Kidney (tissue), 22 donors: ENCODE data around the gene SLC2A8. TPM values are rescaled to one million over a fixed set of nuclear protein-coding genes. Genes with fewer than 3 reads are reported as not detected.
A peak's percentile ranks its signal among the peaks of the same experiment; 100 is the strongest.

ENCODE experiments used
- DNase-seq, 5 donors: peaks; one replicate each; pipeline ENCODE4 v3.0.0-alpha.2; 2013 to 2020
- FAIRE-seq: peaks from 2 replicates; lab custom pipeline; 2012; peaks lifted over from hg19 to GRCh38; lab: Jason Lieb, UNC
- H3K27ac ChIP-seq, 2 donors: one replicate each; pipeline ENCODE4 v1.7.0; 2013; ENCODE audit warnings: low read depth in 2 of 2, low read length in 2 of 2, inconsistent platforms in 1 of 2
- H3K27me3 ChIP-seq: one replicate; pipeline ENCODE4 v1.7.1; 2013; ENCODE audit warnings: low read length, inconsistent platforms; ENCODE audit not compliant: control insufficient read depth, insufficient read depth
- H3K36me3 ChIP-seq, 3 donors: one replicate each; pipeline versions ENCODE4 v1.7.0 to v1.7.1; 2013; ENCODE audit warnings: low read length in 3 of 3, control low read depth in 1 of 3, inconsistent platforms in 1 of 3; ENCODE audit not compliant: insufficient read depth in 3 of 3, control insufficient read depth in 2 of 3
- H3K4me1 ChIP-seq, 3 donors: one replicate each; pipeline versions ENCODE4 v1.7.0 to v1.7.1; 2013; ENCODE audit warnings: low read length in 3 of 3, inconsistent platforms in 1 of 3, low read depth in 1 of 3; ENCODE audit not compliant: control insufficient read depth in 2 of 3, insufficient read depth in 2 of 3
- H3K4me3 ChIP-seq, 3 donors: one replicate each; pipeline versions ENCODE4 v1.7.0 to v1.8.1; 2013; ENCODE audit warnings: low read length in 3 of 3, control low read depth in 1 of 3, inconsistent platforms in 1 of 3
- H3K9ac ChIP-seq, 3 donors: one replicate each; pipeline versions ENCODE4 v1.7.0 to v1.7.1; 2013; ENCODE audit warnings: low read length in 3 of 3, control low read depth in 1 of 3, inconsistent platforms in 1 of 3
- H3K9me3 ChIP-seq, 3 donors: one replicate each; pipeline versions ENCODE4 v1.7.0 to v1.7.1; 2013; ENCODE audit warnings: low read length in 3 of 3, control low read depth in 1 of 3, inconsistent platforms in 1 of 3; ENCODE audit not compliant: control insufficient read depth in 2 of 3, insufficient read depth in 1 of 3
- intact Hi-C: fragments of 100-400 bp; cut with DNase I; formaldehyde crosslinking; loops from one replicate; pipeline ENCODE4 v1.11.1; 2022
- long read RNA-seq, 10 donors: library from polyadenylated mRNA in 1 of 10; unstranded in 1 of 10; transcript quantifications; one replicate each; pipeline ENCODE4 v2.0.0 and lab custom pipeline, GENCODE V29; 2021 to 2026
- polyA plus RNA-seq: library from polyadenylated mRNA; stranded (reverse); fragments of 350-450 nt; fragmentation: Illumina TruSeq; extraction: RNeasy Lipid Tissue Mini Kit (QIAGEN cat#74804); gene quantifications from one replicate; pipeline ENCODE4 v1.2.3, GENCODE V29; 2014; ENCODE audit warnings: low read depth, low replicate concordance; ENCODE audit not compliant: insufficient read depth
- total RNA-seq: library from RNA; stranded (reverse); fragmentation: NEBNext Ultra II Directional; extraction: Animal tissue kit (Norgen Biotek cat#: 25700); gene quantifications from one replicate; pipeline ENCODE4 v1.2.1, GENCODE V29; 2021
- TF ChIP-seq, protein P1 (sequence below): IDR thresholded peaks from 3 replicates; pipeline ENCODE4 v1.5.1; 2012; ENCODE audit warnings: mild to moderate bottlenecking, moderate library complexity, borderline replicate concordance; ENCODE audit not compliant: insufficient read depth; ENCODE audit errors: extremely low read depth
- donor health status: control.
- donor health status: control.
- donor health status: control.
- donor health status: control.
- donor health status: control.
- donor health status: DM: yes; HTN: yes; CAD: no.
- donor health status: Normal renal cell carcinoma (clear cell type).

Gene SLC2A8, protein sequence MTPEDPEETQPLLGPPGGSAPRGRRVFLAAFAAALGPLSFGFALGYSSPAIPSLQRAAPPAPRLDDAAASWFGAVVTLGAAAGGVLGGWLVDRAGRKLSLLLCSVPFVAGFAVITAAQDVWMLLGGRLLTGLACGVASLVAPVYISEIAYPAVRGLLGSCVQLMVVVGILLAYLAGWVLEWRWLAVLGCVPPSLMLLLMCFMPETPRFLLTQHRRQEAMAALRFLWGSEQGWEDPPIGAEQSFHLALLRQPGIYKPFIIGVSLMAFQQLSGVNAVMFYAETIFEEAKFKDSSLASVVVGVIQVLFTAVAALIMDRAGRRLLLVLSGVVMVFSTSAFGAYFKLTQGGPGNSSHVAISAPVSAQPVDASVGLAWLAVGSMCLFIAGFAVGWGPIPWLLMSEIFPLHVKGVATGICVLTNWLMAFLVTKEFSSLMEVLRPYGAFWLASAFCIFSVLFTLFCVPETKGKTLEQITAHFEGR
- 15.3 TPM for total RNA-seq
- 22.0 TPM for polyA plus RNA-seq
- long read RNA-seq, donor 1, partial matches to known transcripts = 9 of 11 reads
- long read RNA-seq, donor 1, other reads (novel, unspliced or antisense) = 0 of 11 reads
- long read RNA-seq, donor 2, partial matches to known transcripts = 0 of 3 reads
- long read RNA-seq, donor 2, other reads (novel, unspliced or antisense) = 0 of 3 reads
- long read RNA-seq, donor 3, partial matches to known transcripts = 13 of 15 reads
- long read RNA-seq, donor 3, other reads (novel, unspliced or antisense) = 0 of 15 reads
- long read RNA-seq, donor 4, partial matches to known transcripts = 0 of 4 reads
- long read RNA-seq, donor 4, other reads (novel, unspliced or antisense) = 0 of 4 reads
- long read RNA-seq, donor 5 = 0 reads
- long read RNA-seq, donor 6, partial matches to known transcripts = 0 of 3 reads
- long read RNA-seq, donor 6, other reads (novel, unspliced or antisense) = 0 of 3 reads
- long read RNA-seq, donor 7, partial matches to known transcripts = 12 of 31 reads
- long read RNA-seq, donor 7, other reads (novel, unspliced or antisense) = 14 of 31 reads
- long read RNA-seq, donor 8, transcript SLC2A8-203 (10 exons, 2,172 nt) = major isoform, 5 of 6 reads
- long read RNA-seq, donor 8, partial matches to known transcripts = 0 of 6 reads
- long read RNA-seq, donor 8, other reads (novel, unspliced or antisense) = 0 of 6 reads
- long read RNA-seq, donor 9, partial matches to known transcripts = 0 of 3 reads
- long read RNA-seq, donor 9, other reads (novel, unspliced or antisense) = 0 of 3 reads
- long read RNA-seq, donor 10, partial matches to known transcripts = 5 of 7 reads
- long read RNA-seq, donor 10, other reads (novel, unspliced or antisense) = 0 of 7 reads

- Histone ChIP-seq H3K4me3 (peak within 1 kb of the TSS; percentile 58 to 76 (median 74)), H3K4me1 (peaks cover 0 to 17% (median 9%) of the 10 kb centered on the region in 3 donors), H3K9ac (peak within 1 kb of the TSS; percentile 14 to 73 (median 59)), H3K36me3 (peaks cover 0 to 2% (median 0%) of the 10 kb centered on the region in 3 donors), H3K27ac (peak within 1 kb of the TSS; percentile 60 to 67), H3K9me3 (no peaks in the 10 kb centered on the region), H3K27me3 (no peaks in the 10 kb centered on the region)
- intact Hi-C loops = no loop called here
- TF ChIP-seq, protein P1, sequence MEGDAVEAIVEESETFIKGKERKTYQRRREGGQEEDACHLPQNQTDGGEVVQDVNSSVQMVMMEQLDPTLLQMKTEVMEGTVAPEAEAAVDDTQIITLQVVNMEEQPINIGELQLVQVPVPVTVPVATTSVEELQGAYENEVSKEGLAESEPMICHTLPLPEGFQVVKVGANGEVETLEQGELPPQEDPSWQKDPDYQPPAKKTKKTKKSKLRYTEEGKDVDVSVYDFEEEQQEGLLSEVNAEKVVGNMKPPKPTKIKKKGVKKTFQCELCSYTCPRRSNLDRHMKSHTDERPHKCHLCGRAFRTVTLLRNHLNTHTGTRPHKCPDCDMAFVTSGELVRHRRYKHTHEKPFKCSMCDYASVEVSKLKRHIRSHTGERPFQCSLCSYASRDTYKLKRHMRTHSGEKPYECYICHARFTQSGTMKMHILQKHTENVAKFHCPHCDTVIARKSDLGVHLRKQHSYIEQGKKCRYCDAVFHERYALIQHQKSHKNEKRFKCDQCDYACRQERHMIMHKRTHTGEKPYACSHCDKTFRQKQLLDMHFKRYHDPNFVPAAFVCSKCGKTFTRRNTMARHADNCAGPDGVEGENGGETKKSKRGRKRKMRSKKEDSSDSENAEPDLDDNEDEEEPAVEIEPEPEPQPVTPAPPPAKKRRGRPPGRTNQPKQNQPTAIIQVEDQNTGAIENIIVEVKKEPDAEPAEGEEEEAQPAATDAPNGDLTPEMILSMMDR = peak; percentile 17
- DNase-seq = peak; percentile 99 to 100 (median 100)
- FAIRE-seq = peak; percentile 99
Observed at GRCh38 chr9:127396808-127397645, at the start of gene SLC2A8. Gene SLC2A8, plus strand, starts transcription at chr9:127397169. Its CDS starts 62 bp downstream, at chr9:127397231.

DNA sequence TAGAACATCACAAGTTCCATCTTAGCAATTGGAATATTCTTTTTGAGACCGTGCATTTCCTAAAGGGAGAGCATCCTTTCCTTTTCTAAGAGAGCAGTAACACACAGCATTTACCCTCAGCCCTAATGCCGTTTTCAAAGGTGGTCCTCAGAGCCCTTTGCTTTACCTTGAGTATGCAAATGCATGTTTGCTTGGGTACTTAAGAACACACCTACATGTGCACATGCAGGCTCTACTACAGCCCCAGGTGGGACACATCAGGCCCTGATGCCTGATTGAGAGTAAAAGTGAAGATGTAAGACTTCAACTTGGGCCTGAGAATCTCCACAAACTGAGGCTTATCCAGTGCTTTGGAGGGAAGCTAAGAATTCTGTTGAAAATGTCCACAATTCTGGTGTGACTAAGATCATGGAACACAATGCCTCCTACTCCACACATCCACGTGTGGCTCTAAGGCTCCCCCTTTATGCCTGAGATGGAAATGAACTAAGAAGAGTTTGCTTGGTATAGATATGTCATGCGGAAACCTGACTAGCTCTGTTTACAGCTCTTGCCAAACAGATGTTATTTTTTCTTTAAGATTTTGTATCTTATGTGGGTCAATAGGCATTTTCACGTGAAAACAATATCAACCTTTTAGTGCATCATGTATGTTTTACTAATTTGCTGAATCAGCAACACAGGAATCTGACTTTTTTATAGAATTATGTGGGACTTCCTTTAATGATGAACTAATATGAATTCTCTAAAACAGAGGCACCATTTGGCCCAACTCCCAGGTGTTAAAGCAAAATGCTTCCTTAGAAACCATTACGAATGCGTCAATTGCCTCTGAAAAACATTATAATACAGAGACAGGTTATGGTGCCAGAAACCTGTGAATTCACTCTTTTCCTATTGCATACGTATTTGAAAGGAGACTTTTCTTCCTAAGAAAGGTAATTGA is 48.9 kb upstream of the SLC2A8 start:
- intact Hi-C loops = no loop called here
- Histone ChIP-seq H3K27ac (no peak overlapping the region), H3K9ac (no peak overlapping the region), H3K27me3 (no peaks in the 10 kb centered on the region), H3K4me3 (no peak overlapping the region), H3K4me1 (no peaks in the 10 kb centered on the region), H3K9me3 (no peaks in the 10 kb centered on the region), H3K36me3 (peaks cover 0 to 4% (median 0%) of the 10 kb centered on the region in 3 donors)
- FAIRE-seq = no peak
- TF ChIP-seq, protein P1 = peak; percentile 45
- peak in 2 of 5 donors; percentile 28 to 30 for DNase-seq
